ENCODE data around the gene PFDN6. TPM values are rescaled to one million over a fixed set of nuclear protein-coding genes. Genes with fewer than 3 reads are reported as not detected.
"Not testable (repeated sequence)": the region's sequence is repeated elsewhere in the genome, so short reads cannot be mapped to it uniquely, and the experiment has no call there.

The PFDN6 gene
- total RNA-seq, 1 donor from 2014 or later: 90.7 TPM

DNA sequence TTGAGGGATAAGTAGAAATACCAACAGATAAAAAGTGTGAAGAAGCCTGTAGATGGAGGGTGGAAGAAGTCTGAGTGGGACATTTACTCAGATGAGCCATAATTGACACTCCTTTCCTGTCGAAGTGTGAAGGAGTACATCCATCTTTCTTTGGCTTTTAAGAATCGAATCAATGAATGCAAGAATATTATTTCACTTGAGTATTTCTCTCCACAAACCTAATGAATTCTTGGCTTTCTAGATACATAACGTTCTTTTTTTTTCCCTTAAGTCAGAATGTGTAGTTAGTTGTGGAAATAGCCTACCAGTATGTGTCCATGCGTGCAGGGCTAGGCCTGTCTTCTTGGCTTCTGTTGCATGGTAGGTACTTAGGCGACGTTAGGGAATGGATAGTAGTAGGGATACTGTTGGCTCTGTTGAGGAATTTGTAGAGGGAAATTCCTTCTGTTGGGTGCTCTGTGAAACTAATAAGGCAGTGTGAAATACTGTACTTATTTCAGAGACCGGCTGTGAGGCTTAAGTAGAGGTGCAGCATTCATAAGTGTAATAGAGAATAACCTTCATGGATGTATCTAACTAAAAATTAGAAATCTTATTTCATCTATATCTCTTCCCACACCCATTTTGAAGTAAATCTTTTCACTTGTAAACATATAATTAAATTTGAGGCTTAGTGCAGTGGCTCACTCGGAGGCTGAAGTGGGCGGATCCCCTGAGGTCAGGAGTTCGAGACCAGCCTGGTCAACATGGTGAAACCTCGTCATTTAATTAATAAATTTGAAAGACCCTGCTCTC lies 16.1 kb upstream of the PFDN6 start:
- intact Hi-C loops (cut with micrococcal nuclease): loop anchor here (5.0 kb wide), 1 partner anchor 139 kb away; the partner anchor contains the start of gene PHF1

DNA sequence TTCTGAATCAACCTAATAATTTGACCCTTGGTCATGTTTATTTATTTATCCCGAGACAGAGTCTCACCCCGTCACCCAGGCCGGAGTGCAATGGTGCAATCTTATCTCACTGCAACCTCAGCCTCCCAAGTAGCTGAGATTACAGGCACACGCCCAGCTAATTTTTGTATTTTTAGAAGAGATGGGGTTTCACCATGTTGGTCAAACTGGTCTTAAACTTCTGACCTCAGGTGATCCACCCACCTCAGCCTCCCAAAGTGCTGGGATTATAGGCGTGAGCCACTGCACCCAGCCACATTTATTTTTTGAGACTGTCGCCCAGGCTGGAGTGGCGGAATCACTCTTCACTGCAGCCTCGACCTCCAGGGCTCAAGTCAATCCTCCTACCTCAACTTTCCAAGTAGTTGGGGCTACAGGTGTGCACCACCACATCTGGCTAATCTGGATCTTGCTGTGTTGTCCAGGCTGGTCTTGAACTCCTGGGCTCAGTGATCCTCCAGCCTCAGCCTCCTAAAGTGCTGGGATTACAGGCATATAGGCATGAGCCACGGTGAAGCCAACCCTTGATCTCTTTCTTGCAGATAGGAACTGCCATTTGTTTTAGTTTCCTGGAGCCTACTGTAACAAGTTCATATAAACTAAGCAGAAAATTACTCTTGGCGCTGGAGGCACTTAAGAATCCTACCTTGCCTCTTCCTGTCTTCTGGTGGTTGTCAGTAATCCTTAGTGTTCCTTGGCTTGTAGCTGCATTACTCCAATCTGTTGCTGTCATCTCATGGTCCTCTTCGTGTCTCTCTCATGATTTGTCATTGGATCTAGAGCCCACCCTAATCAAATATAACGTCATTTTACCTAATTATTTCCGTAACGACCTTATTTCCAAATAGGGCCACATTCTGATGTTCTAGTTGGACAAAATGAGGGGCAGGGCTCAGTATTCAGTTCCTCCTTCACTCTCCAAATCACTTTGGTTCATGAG lies 15.2 kb upstream of the PFDN6 start:
- intact Hi-C loops (cut with micrococcal nuclease): loop anchor here (5.0 kb wide), 1 partner anchor 138 kb away; the partner anchor contains the start of gene PHF1

DNA sequence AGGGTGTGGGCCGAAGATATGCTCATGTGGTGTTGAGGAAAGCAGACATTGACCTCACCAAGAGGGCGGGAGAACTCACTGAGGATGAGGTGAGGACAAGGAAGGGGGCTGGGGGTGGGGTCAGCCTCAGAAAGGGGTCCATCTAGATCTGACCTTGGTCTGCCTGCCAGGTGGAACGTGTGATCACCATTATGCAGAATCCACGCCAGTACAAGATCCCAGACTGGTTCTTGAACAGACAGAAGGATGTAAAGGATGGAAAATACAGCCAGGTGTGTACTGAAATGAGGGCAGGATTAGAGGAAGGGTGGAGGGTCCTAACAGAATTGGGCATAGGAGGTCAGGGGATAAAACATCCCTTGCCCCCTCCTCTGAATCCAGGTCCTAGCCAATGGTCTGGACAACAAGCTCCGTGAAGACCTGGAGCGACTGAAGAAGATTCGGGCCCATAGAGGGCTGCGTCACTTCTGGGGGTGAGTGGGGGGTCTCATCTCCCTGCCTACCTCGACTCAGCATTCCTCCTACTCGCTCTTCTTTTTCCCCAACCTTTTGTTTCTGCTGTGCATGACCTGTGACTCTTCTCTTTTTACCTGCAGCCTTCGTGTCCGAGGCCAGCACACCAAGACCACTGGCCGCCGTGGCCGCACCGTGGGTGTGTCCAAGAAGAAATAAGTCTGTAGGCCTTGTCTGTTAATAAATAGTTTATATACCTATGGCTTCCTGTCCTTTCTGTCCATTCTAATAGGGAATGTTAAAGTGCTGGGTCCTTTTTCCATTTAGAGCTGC lies 13.4 kb upstream of the PFDN6 start:
- intact Hi-C loops (cut with micrococcal nuclease): loop anchor here (2.0 kb wide), 1 partner anchor 69 kb away; no protein-coding TSS in a partner anchor

DNA sequence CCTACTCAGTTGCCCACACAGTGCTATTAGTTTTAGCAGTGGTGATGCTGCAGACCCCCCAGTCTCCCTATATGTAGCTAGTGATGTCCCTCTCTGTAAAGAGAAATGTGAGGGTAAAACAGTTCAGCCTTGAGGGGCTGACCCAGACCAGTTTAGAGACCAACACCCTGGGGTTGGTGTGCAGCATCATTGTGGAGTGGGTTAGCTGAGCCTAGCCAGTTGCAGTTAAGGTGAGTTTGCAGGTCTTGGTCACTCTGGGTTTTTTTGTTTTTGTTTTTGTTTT lies 12.9 kb upstream of the PFDN6 start:
- intact Hi-C loops (cut with micrococcal nuclease): loop anchor here (2.0 kb wide), 1 partner anchor 68 kb away; no protein-coding TSS in a partner anchor

DNA sequence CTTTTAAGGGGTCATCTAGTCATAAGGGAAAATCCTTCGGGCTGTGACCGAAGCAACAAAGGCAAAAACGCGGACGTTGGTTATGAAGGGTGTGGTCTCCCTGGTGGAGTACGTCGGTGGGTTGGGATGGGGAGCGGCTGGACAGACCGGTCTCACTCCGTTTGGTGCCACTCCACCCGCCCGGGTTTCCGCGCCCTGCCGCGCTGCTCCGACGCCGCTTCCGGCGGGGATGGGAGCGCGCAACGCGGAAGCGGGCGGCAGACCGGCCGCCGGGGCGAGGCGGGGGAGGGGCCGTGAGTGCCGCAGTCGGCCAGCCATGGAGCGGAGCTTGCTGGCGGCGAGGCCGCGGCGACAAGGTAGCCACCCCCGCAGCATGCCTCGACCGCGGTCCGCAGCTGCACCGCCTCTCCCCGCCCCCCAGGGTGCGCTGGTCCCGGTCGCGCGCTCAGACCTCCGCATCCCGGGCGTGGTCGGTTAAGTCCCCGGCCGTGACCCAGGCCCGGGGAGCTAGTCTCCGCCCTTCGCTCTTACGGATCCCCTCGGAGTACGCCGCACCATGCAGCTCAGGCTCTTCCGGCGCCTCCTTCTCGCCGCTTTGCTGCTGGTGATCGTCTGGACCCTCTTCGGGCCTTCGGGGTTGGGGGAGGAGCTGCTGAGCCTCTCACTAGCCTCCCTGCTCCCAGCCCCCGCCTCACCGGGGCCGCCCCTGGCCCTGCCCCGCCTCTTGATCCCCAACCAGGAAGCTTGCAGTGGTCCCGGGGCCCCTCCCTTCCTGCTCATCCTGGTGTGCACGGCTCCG lies 12.3 kb upstream of the PFDN6 start, which contains the start of gene B3GALT4:
TSS of gene B3GALT4 (plus strand) at position 260 of the 799 bp plus-strand sequence. CDS start at position 557, 297 bp downstream.
- intact Hi-C loops (cut with micrococcal nuclease): loop anchor here (1.0 to 2.0 kb wide), 4 partner anchors 12 to 114 kb away; partner anchors contain the start of genes KIFC1, PFDN6 and WDR46

DNA sequence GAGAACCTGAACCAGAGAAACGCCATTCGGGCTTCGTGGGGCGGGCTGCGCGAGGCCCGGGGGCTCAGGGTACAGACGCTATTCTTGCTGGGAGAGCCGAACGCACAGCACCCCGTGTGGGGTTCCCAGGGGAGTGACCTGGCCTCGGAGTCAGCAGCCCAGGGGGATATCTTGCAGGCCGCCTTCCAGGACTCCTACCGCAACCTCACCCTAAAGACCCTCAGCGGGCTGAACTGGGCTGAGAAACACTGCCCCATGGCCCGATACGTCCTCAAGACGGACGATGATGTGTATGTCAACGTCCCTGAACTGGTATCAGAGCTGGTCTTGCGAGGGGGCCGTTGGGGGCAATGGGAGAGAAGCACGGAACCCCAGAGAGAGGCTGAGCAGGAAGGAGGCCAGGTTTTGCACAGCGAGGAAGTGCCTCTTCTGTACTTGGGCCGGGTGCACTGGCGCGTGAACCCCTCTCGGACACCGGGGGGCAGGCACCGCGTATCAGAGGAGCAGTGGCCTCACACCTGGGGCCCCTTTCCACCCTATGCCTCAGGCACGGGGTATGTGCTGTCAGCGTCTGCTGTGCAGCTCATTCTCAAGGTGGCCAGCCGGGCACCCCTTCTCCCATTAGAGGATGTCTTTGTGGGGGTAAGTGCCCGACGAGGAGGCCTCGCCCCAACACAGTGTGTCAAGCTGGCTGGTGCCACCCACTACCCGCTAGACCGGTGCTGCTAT lies 11.6 kb upstream of the PFDN6 start:
- intact Hi-C loops (cut with micrococcal nuclease): loop anchor here (1.0 to 2.0 kb wide), 4 partner anchors 11 to 113 kb away; partner anchors contain the start of genes KIFC1, PFDN6 and WDR46

DNA sequence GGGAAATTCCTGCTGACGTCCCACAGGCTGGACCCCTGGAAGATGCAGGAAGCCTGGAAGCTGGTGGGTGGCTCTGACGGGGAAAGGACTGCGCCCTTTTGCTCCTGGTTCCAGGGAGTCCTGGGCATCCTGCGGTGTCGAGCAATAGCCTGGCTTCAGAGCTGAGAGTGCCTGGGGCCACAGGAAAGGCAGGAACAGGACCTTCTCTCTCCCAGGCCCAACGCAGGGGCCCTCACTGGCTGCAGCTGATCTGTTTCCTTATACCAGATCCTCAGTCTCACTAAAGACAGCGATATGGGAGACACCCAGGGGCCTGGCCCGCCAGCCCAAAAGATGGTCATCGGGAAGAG lies 11.0 kb upstream of the PFDN6 start:
- intact Hi-C loops (cut with micrococcal nuclease): no loop called here

DNA sequence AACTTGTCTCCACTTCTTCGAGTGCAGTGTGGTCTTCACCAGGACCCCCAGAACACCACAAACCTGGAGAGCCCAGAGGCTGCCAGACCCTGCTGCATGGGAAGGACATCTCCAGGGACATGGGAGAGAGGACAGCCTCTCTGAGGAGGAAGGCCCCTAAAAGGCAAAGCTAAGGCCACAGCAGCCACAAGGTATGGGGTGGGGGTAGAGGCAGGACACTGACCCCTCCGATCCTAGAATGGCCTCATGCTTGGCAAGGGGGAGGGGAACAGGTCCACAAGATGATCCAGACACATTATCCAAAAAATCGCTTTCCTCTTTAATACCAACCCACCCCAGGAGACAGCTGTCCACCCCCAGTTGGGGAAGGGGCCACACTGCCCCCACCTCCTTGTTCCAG lies 10.6 kb upstream of the PFDN6 start:
- intact Hi-C loops (cut with micrococcal nuclease): no loop called here

DNA sequence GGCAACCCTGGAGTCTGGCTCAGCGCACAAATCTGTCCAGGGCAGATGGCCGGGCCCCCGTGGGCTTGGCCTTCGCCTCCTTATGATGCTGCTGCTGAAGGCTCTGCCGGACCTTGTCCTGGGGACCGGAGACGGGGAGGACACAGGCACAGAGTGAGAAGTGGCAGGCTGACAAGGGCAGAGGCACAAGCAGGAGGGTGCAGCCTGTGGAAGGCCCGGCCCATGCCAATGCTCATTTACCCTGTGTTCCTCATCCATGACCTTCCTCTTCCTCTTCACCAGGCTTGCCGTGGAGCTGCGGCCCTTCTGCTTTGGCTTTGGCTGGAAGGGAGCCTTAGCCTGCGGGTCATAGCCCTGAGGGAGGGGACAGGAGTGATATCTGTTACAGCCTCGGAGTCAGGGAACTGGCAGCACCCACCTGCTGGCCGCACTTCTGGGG lies 10.1 kb upstream of the PFDN6 start:
- intact Hi-C loops (cut with micrococcal nuclease): no loop called here

DNA sequence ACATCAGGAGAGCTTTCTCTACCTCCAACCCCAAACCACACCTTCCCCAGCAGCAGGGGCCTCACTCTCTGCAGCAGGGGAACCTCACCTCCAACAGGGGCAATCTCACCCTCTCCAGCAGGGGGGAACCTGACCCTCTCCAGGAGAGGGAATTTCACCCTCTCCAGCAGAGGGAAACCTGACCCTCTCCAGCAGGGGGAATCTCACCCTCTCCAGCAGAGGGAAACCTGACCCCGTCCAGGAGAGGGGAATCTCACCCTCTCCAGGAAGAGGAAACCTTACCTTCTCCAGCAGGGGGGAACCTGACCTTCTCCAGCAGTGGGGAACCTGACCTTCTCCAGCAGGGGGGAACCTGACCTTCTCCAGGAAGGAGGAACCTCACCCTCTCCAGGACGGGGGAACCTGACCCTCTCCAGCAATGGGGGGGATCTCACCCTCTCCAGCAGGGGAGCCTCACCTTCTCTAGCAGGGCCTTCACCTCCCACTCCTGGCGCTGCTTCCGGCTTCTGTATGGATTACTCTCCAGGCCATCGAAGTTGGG lies 9.4 kb upstream of the PFDN6 start:
- intact Hi-C loops (cut with micrococcal nuclease): no loop called here

DNA sequence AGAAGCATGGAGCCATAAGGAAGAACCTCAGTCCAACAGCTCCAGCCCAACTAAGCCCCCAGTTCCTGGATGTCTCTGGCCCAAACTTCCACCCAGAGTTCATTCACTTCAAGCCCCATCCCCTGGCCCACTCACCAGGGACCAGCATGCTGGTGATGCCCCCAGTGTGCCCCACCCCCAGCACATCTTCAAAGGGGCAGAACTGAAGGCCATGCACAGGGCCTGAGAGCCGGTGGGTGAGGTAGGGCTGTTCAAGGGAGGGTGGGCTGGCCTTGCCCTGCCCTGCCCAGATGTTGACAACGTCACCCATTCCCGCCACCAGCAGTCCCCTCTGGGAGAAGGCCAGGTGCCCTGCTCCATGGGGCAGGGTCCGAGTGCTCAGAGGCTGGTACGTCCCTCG lies 8.9 kb upstream of the PFDN6 start:
- intact Hi-C loops (cut with micrococcal nuclease): no loop called here

DNA sequence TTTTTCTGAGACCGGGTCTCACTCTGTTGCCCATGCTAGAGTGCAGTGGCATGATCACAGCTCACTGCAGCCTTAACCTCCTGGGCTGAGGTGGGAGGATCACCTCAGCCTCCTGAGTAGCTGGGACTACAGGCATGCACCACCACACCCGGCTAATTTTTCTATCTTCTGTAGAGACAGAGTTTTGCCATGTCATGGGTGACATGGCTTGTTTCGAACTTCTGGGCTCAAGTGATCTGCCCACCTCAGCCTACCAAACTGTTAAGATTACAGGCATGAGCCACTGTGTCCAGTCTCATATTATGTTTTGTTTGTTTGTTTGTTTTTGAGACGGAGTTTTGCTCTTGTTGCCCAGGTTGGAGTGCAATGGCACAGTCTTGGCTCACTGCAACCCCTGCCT lies 4.2 kb upstream of the PFDN6 start:
- intact Hi-C loops (cut with micrococcal nuclease): not testable (repeated sequence)

DNA sequence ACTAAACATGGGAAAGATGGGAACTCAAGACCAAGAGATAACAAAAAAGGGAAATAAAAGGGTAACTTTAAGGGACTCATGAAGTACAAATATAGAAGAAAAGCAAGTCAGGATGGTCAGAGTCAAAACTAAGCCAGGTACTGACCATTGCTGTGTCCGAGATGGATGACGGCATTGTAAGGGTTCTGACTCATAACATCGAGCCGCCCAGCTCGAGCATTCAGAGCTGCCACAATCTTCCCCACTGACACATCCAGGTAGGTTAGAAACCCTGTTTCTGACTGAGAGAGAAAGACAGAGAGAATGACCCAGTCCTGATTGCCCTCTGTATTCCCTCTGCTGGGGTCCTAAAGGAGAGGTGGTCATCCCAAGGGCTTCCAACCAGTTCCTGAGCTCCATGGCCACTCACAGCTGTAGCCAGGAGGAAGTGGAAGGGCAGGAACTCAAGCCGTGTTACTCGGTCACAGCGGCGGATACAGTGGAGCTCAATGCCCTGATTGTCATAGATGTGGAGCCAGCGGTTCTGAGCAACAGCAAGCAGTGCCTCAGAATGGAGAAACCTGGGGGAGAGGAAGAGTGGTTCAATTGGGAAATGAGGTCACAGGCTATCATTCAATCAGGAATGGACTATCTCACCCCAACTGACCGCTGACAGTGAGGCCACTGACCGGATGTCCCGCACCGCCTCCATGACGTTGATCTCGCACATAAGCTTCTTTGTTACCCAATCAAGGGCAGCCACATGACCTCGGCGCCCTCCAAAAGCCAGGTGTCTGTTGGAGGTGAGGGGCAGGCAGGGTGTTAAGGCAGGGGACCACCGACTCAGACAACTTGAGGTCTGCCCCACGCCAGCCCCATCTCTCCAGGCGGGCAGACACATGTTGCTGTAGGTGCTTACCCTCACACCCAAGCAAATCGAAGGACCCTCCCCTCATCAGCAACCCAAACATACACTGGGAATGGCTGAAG lies 2.2 kb upstream of the PFDN6 start:
- intact Hi-C loops (cut with micrococcal nuclease): no loop called here

DNA sequence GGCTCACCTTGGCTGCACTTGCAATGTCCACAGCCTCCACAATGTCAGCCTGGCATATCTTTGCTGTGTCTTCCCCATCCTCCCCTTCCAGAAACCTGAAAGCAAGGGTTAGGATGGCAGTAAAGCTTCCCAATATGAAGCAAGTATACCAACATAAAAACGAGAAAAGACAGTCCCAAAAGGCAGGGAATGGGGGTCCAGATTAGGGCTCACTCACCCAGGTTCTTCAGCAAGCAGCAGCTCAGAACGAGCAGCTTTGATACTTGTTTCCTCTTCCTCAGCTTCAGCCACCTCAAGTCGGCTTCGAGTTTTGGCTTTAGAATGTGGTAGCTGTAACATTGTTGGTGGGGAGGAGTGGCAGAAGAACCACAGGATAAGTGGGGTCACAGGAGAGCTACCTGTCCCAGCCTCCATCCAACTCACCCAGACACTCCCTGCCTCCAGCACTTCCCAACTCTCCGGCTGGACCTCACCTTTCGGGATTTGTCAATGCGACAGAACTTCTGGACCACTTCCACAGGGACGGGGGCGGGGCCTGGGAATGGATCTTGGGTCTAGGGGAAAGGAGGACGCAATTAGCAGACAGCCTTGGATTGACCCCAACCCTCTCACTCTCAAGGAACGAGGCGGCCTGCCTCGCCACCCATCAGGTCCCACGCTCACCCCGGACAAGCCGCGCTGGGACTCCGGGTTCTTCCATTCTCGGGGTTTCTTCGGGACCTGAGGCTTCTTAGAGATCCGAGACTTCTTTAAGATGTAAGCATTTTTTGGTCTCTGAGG lies 1.1 kb upstream of the PFDN6 start:
- intact Hi-C loops (cut with micrococcal nuclease): no loop called here

DNA sequence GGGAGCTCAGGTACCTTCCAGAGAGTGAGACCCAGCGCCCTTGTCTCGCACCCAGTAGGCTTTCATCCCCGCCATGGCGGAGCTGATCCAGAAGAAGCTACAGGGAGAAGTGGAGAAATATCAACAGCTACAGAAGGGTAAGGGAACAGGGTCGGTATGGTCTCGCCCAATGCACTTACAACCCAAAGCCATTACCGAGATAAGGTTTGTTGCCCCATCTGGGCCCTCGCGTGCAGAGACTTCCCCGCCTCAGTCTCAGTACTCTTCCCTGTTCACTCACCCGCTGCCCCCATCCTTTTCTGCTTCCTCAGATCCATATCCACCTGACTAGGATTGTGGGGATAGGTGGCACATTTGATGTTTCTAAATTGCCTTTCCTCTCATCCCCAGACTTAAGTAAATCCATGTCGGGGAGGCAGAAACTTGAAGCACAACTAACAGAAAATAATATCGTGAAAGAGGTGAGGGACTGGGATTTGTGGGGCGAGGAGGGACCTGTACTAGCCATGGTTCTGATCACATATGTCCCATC lies 449 bp downstream of the PFDN6 start:
- intact Hi-C loops (cut with micrococcal nuclease): loop anchor here (1.0 kb wide), 4 partner anchors 9 to 101 kb away; partner anchors contain the start of genes B3GALT4, KIFC1 and RPS18

DNA sequence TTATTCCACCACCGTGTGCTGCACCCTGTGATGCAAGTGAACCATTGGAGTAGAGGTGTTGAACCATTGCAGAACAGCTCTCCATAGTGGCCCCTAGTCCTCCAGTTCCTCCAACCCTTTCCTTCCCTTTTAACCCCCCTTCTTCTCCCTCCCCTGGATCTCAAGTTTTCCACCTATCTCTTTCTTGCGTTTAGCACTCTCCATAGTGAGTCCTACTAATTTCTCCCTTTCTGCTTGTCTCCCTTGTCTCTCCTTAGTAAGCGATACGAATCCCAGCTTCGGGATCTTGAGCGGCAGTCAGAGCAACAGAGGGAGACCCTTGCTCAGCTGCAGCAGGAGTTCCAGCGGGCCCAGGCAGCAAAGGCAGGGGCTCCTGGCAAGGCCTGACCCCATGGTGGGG lies 1.1 kb downstream of the PFDN6 start:
- intact Hi-C loops (cut with micrococcal nuclease): no loop called here
